GM21529 (cell line): ENCODE data around the gene MYMK.

Experiments
- ATAC-seq: cut with Tn5 transposase; IDR thresholded peaks from one replicate; pipeline ENCODE4 v1.9.1; 2021; ENCODE audit not compliant: unreplicated experiment

The MYMK gene

GRCh38 chr9:133536080-133536479 is 11.3 kb upstream of the MYMK start:
- no peak for ATAC-seq

- no peak for ATAC-seq
Observed at GRCh38 chr9:133535306-133535877, 10.6 kb upstream of the MYMK start.

DNA sequence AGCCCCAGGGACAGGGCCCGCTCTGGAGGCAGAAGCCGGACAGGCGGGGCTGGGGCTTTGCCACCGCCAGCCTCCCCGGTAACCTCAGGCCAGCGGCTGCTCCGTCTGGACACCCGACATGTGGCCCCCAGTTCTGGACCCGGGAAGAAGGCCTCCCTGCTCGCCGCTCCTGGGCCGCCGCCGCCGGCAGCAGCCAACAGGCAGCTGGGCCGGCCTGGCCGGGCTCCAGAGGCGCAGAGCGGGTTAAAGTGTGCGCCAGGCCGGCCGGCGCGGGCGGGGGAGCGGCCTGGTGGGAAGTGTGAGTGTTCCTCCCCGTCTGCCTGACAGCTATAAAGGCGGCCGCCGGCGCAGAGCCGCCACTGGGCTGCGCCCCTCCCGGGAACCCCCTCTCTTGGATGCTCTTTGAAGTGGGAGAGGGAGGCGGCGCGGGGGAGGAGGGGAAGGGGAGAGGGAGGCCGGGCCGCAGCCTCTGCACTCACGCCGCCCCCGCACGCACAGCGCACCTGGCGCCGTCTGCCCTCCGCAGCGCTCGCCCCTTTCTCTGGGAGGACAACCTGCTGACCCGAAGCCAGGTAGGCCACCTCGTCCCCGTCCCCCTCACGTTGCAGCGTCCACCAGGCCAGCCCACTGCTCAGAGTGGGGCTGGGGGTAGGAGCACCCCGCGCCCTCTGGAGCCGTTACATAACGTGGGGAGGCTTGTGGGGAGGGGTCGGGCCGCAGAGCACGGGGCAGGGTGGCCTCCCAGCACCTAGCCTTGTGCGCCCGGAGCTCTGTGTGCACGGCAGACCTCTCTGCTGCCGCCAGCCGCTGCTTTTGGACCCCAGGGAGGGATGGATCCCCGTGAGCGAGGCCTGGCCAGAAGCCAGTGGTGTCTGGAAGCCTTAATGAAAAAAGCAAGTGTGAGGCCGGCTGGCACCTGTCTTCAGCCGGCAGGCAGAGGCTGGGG is 9.9 kb upstream of the MYMK start, which contains the start of gene ADAMTSL2:
Gene ADAMTSL2, plus strand, starts transcription at position 359 of the 946 bp plus-strand sequence. CDS start 2,009 bp downstream, outside the sequence.
- ATAC-seq = no peak

GRCh38 chr9:133533857-133534256 is 9.1 kb upstream of the MYMK start:
- ATAC-seq = no peak

DNA sequence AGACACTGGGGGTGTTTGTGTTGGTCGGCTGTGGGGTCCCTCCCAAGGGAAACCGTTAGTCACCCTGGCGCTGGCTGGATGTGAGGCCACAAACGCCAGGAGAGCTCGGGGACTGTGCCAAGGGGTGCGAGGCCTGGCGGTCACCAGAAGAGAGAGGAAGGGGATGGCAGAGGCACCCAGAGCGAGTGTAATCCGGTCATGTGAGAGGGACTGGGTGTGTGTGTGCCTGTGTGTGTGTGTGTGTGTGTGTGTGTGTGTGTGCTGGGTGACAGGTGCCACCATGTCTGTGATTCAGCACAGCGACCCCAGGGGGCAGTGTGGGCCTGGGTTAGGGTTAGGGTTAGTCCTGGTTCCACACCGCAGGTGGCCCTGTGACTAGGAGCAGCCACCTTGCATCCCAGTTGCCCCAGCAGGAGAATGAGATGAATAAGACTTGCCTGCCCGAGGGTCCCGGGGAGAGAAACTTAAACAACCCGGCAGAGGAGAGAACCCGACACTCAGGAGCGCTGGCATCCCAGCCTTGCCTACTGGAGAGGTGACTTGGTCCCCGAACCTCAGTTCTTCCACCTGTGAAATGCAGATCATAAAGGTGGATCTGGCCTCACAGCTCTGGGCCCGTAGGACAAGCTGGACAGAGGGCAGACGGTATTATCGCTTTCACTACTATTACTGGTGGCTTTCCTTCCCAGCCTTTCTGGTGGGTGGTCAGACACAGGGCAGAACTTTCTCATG is 8.3 kb upstream of the MYMK start:
- no peak for ATAC-seq

- no peak for ATAC-seq
Observed at GRCh38 chr9:133531293-133531692, 6.5 kb upstream of the MYMK start.

GRCh38 chr9:133529874-133530273 is 5.1 kb upstream of the MYMK start:
- ATAC-seq = no peak

GRCh38 chr9:133529457-133529856 is 4.7 kb upstream of the MYMK start:
- no peak for ATAC-seq

GRCh38 chr9:133528876-133529241 is 4.1 kb upstream of the MYMK start:
- no peak for ATAC-seq

- ATAC-seq = no peak
Observed at GRCh38 chr9:133528001-133528875, 3.5 kb upstream of the MYMK start.

- ATAC-seq = no peak
Observed at GRCh38 chr9:133527444-133527920, 2.7 kb upstream of the MYMK start.

- ATAC-seq = no peak
Observed at GRCh38 chr9:133526721-133527321, 2.1 kb upstream of the MYMK start.

- no peak for ATAC-seq
Observed at GRCh38 chr9:133525677-133526076, 918 bp upstream of the MYMK start.

DNA sequence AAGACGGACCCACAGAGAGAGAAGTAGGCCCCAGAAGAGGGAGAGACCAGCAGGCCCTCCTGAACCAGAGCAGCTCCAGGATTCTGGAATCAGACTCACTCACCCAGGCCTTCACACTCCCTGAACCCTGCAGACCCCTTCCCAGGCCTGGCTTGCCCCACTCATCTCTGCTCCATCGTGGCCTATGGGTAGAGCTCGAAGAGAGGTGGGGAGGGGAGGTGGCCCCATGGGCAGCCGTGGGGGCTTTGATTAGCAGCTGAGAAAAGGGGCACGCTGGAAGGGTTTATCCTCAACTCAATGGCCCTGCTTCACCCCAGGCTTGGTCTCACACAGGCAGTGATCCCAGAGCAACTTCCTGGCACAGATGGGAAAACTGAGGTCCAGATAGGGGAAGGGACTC is 613 bp downstream of the MYMK start:
- ATAC-seq = no peak

GRCh38 chr9:133523106-133523505 is 1.7 kb downstream of the MYMK start:
- no peak for ATAC-seq

DNA sequence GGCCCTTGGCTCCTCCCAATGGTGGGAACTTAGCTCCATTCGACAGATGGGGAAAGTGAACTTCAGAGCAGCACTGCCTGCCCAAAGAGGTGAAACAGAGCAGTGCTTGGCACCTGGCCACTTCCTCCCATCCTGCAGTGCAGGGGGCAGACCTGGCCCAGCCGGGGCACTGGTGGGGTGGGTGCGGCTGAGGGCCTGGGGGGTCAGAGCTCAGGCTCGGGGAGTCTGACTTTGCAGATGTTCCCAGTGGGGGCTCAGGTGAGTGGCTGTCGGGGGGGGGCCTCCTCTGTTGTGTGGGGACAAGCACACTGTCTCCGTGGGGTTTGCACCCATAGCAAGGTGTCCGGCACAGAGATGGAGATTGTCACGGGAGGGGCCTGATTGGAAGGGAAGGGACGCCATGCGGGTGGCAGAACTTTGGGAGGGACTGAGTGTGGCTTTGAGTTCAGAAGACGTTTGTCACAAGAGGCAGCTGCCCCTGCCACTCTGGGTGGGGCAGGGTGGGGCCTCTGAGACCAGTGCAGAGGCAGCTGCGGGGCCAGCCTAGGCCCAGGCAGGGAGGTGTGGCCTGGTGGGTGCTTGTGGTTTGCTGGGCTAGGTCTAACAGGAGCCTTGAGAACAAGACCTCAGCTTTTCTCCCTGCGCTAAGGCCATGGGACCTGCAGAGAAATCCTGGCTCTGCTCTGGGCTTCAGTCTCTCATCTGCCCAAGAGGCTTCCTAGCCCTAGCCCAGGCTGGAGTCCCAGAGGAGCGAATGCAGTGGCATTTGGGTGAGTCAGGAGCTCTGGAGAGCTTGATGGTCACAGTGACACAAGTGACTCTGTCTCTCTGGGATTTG is 2.5 kb downstream of the MYMK start:
- no peak for ATAC-seq

DNA sequence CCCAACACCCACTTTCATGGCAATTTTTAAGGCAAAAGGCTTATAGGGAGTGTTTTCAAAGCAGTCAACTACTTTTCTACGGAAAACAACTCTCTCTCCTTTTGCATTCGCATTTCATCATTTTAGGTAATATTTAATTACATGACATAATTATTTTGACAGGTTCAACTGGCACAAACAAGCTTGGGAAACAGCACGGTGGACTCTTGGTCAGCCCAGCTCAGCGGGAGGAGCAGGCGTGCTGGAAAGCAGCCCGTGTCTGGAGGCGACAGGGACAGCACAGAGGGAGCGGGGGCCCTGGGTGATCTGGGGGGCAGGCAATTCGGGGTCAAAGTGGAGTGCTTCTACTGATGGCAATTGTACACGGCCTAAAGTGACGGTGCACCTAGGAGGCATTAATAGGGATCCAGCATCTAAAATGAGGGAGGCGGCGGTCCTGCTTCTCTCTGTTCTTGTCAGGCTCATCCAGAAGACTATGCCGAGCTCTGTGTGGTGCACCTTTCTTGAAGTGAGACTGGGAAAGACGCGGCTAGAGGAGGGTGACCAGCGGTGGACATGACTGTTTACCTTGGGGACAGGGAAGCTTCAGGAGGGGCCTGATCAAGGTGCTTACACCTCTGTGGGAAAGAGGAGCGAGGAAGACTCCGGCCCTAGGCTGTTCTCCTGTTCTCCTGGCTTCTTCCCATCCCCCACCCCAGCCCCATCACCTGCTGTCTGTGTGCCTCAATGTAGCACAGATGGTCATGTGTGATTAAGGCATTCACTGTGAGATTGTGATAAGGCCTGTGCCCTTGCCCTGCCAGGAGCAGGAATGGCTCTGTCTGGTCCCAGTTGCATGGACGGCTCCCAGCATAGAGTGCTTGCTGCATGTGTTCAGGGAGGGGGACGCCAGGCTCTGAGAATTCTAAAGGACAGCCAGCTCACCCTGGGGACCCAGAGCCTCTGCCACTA is 3.4 kb downstream of the MYMK start:
- no peak for ATAC-seq

- no peak for ATAC-seq
Observed at GRCh38 chr9:133520121-133520835, 4.5 kb downstream of the MYMK start.
